Measurements from ENCODE around the gene PROKR2.

The PROKR2 gene

GRCh38 chr20:5316188-5317158 is at the start of gene PROKR2:
PROKR2 (minus strand) TSS chr20:5316954; CDS start chr20:5314369, 2,585 bp downstream.
- FAIRE-seq = no peak
- DNase-seq (ENCODE audit: extremely low spot score, insufficient read length, low read depth) = no peak

GRCh38 chr20:5364997-5365597 is 48.3 kb upstream of the PROKR2 start:
- FAIRE-seq (no peak), DNase-seq (ENCODE audit: extremely low spot score, insufficient read length, low read depth) (no peak)

- FAIRE-seq (no peak), DNase-seq (ENCODE audit: extremely low spot score, insufficient read length, low read depth) (no peak)
Measured at GRCh38 chr20:5364136-5364821, 47.5 kb upstream of the PROKR2 start.

GRCh38 chr20:5362771-5363170 is 46.0 kb upstream of the PROKR2 start:
- DNase-seq (ENCODE audit: extremely low spot score, insufficient read length, low read depth) (no peak), FAIRE-seq (no peak)

GRCh38 chr20:5361176-5361575 is 44.4 kb upstream of the PROKR2 start:
- FAIRE-seq = no peak
- no peak for DNase-seq (ENCODE audit: extremely low spot score, insufficient read length, low read depth)

- FAIRE-seq = no peak
- DNase-seq (ENCODE audit: extremely low spot score, insufficient read length, low read depth) = no peak
Measured at GRCh38 chr20:5357946-5358345, 41.2 kb upstream of the PROKR2 start.

- no peak for DNase-seq (ENCODE audit: extremely low spot score, insufficient read length, low read depth)
- no peak for FAIRE-seq
Measured at GRCh38 chr20:5356941-5357340, 40.2 kb upstream of the PROKR2 start.

GRCh38 chr20:5354901-5355300 is 38.1 kb upstream of the PROKR2 start:
- FAIRE-seq (no peak), DNase-seq (ENCODE audit: extremely low spot score, insufficient read length, low read depth) (no peak)

- DNase-seq (ENCODE audit: extremely low spot score, insufficient read length, low read depth) (no peak), FAIRE-seq (no peak)
Measured at GRCh38 chr20:5353624-5354496, 37.1 kb upstream of the PROKR2 start.

GRCh38 chr20:5349448-5349847 is 32.7 kb upstream of the PROKR2 start:
- FAIRE-seq (no peak), DNase-seq (ENCODE audit: extremely low spot score, insufficient read length, low read depth) (no peak)

GRCh38 chr20:5342021-5342420 is 25.3 kb upstream of the PROKR2 start:
- no peak for DNase-seq (ENCODE audit: extremely low spot score, insufficient read length, low read depth)
- no peak for FAIRE-seq

- no peak for DNase-seq (ENCODE audit: extremely low spot score, insufficient read length, low read depth)
- no peak for FAIRE-seq
Measured at GRCh38 chr20:5331340-5331739, 14.6 kb upstream of the PROKR2 start.

- DNase-seq (ENCODE audit: extremely low spot score, insufficient read length, low read depth) (no peak), FAIRE-seq (no peak)
Measured at GRCh38 chr20:5328268-5328667, 11.5 kb upstream of the PROKR2 start.

- DNase-seq (ENCODE audit: extremely low spot score, insufficient read length, low read depth) = no peak
- no peak for FAIRE-seq
Measured at GRCh38 chr20:5327356-5327755, 10.6 kb upstream of the PROKR2 start.

- DNase-seq (ENCODE audit: extremely low spot score, insufficient read length, low read depth) (no peak), FAIRE-seq (no peak)
Measured at GRCh38 chr20:5315807-5316187, 957 bp downstream of the PROKR2 start.

GRCh38 chr20:5313916-5314315 is 2.8 kb downstream of the PROKR2 start:
- FAIRE-seq (no peak), DNase-seq (ENCODE audit: extremely low spot score, insufficient read length, low read depth) (no peak)

GRCh38 chr20:5312518-5312917 is 4.2 kb downstream of the PROKR2 start:
- DNase-seq (ENCODE audit: extremely low spot score, insufficient read length, low read depth) = no peak
- FAIRE-seq = no peak

- DNase-seq (ENCODE audit: extremely low spot score, insufficient read length, low read depth) (no peak), FAIRE-seq (no peak)
Measured at GRCh38 chr20:5309971-5310370, 6.8 kb downstream of the PROKR2 start.

GRCh38 chr20:5298811-5299210 is 17.9 kb downstream of the PROKR2 start:
- no peak for FAIRE-seq
- DNase-seq (ENCODE audit: extremely low spot score, insufficient read length, low read depth) = no peak

Measured in GM18507 (cell line).